Measurements from ENCODE around the gene HEYL.

The HEYL gene

DNA sequence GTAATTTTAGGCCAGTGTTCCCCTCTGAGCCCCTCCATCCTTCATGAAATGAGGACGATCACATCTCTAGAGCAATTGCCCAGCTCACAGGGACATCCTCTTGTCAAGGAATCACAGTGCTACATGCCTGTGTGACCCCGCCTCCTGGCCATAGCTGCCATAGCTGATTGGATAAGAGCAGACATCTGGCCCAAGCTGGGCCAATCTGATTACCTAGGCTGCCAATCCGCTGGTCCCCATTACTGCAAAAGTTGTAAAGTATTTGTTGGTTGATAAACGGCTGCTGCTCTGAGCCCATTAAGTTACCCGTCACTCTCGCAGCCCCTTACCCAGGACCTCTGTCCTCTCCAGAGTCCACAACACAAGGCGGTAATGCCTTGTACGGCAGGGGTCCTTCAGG is 24.1 kb upstream of the HEYL start:
- no peak for DNase-seq

DNA sequence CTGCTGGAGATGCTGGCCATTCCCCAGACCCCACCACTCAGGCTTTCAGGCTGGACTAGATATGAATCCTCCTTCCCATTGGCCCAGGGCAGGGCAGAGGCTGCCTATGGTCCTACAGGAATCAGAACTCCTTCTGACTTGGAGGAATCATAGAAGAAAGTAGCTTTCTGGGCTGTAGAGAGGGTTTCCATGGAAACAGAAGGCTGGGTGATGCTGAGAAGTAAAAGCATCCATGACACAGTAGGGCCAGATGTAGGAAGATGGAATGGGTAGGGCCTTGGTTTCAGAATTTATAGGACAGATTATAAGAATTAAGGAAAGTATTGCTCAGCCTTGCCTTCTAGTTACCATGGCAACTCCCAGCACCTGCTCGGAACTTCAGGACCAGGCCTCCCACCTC is 23.4 kb upstream of the HEYL start:
- no peak for DNase-seq

DNA sequence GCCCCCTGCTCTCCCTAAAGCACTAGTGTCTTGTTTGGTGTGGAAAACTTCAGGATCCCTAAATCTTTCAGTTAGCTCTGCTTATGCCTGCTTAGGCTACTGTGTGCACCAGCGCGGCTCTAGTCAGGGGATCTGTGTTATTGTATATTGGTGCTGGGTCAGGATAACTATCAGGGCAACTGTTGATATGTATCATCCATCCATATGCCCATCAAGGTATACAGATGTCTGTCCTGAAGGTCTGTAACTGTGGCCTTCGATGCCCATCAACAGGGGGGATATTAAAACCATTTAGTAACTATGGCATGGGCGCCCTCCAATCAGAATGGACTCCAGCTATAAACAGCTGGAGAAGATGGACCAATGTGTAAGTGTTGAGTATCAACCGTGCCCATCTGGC is 20.1 kb upstream of the HEYL start:
- no peak for DNase-seq

DNA sequence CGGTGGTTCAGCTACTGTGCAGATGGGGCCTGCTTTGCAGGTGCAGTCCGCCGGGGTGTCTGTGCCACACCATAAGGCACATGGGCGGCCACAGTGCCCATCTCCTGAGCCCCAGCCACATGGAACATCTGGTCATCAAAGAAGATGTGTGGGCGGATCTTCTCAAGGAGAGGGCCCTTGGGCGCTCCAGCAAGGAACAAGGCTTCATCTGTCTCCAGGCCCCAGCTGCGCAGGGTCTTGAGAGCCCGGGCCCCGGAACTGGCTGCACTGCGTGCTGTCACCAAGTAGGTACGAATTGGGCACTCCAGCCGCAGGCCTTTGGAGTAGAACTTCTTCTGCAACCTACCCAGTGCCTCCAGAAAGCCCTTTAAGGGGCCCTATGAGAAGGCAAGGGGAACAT is 19.7 kb upstream of the HEYL start:
- DNase-seq, result no peak

DNA sequence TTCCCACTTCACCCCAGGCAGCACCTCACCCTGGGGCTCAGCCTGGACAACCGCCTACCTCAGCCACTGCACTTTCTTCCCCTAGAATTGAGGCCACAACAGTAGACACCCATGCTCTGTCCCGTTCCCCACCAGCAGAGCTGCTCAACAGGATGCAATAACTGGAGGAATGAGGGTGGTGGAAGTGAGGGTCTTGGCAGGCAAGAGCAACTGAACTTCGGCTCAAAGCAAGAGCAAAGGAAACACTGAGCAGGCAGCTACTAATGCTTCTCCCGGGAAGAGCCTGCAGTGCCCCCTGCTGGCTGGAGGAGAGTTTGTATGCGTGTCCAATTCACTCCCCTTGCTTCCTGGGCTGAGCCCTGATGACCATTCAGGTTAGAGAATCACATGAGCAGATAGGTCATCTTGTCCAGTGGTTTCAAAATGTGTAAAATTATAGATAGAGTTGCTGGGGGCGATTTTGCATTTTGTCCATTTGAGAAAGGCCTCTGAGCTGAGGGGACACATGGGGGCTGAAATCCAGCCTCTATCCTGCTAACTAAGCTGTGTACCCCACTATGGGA is 18.6 kb upstream of the HEYL start:
- DNase-seq, result no peak

DNA sequence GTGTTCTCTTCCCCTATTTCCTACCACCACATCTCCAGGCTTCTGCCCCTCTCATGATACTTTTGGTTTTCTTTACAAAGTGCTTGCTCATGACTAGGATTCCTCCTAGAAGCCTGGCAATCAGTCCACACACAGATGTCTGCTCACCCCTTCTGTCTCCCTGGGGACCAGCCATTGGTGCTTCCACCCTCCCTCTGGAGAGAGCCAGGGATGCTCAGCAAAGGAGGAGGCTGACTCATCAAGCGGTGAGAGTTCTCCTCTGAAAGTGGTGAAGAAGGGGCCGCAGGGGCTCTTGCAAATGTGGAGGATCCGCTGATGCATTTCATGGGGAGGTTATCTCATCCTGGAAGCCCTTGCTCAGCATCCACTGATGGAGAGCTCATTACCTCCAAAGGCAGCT is 18.0 kb upstream of the HEYL start:
- DNase-seq, result peak; percentile 36

DNA sequence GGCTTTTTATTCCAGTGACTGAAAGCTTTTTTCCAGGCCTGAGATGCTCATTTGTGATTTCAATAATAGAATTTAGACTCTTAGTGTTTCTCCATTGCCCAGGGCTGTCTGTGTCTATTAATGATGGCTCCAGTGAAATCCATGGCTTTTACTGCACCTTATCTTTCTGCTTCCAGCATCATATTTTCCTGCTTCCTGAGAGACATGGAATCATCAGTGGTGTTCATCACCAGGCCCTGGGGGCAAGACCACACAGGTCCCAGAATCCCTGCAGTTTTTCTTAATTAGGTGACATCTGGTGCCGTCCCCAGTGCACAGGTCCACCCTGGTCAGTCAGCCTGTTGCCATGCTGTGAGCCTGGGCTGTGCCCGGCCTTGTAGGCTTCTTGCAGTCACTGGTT is 16.9 kb upstream of the HEYL start:
- DNase-seq, result no peak

DNA sequence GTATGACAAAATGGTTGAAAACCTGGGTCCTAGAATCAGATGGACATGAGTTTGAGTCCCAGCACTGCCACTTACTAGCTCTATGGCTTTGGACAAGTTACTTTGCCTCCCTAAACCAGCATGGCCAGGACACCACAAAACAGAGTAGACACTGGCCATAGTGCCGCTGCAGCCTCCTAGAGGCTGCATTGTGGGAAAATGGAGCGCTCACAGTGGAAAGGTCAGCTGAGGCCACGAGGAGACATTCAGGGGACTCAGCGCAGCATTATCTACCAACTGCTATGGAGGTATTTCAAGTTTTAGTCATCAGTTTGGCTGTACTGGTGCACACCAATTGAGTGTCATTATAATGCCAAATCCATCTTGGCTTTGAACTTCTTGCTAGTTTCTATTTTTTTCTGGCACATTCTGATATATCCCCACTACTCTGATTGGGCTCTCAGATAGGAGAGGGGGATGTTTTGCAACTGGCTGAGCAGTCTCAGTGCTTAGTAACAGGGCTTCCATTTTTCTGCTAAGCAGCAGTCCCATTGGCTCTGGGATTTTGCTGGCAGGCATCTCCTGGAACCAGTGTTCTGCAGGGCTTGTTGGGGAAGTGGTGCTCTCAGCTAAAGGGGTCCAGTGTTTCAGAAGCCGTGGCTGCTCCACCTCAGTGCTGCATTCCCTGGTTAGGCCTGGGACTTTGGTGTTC is 16.3 kb upstream of the HEYL start:
- DNase-seq, result no peak

DNA sequence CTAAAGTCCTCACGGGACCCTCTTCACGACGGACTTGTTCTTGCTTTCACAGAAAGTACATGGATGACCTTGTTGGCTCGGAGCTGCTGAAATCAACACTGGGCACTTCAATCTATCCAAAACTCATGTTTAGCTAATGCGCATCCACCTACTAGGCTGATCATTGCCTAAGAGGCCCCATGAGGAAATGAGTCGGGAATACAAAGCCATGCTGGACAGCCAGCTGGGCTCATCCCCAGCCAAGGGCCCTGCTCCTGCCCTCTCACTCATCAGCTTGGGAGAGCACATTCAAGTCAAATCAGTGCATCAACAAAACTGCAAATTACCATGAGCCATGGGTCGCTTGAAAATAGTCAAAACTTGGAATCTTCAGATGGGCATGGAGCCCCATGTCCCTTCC is 14.8 kb upstream of the HEYL start:
- DNase-seq, result no peak

DNA sequence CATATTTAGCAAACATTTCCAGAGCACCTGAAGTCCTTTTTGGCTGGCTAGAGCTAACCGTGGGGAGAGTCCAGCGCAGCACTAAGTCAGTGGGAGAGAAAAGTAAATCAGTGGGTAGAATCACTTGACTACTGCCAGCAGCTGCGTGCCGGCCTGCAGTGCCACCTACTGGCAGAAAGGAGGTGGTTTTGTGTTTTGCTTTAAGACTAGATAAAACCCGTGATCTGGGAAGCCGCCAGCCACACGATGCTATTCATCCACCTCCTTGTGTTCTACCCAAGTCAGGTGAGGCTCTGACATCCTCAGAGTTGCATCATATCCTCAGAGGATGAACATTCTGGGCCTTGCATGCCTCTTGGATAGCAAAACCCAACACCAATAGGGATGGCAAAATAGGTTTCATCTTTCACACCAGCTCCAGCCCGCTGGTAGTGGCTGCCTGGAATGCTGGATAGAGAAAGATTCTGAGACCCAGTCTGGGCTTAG is 14.1 kb upstream of the HEYL start:
- peak; percentile 44 for DNase-seq

DNA sequence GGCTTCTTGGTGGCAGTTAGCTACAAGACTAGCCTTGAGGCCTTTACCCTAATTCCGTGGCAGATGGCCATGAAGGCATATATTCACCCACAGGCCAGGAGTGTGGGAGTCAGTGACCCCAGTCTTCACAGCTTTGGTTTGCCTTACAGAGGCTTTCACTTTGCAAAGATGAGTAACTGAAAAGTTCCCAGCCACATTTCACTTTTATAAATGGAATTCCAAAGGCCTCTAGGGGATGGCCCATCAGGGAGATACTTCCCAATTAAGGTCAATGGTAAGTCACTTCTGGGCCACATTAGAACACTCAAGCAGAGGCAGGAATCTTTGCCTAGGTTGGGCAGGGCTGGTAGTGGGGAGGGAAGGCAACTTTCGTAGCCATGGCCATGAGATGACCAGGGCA is 13.1 kb upstream of the HEYL start:
- DNase-seq, result no peak

DNA sequence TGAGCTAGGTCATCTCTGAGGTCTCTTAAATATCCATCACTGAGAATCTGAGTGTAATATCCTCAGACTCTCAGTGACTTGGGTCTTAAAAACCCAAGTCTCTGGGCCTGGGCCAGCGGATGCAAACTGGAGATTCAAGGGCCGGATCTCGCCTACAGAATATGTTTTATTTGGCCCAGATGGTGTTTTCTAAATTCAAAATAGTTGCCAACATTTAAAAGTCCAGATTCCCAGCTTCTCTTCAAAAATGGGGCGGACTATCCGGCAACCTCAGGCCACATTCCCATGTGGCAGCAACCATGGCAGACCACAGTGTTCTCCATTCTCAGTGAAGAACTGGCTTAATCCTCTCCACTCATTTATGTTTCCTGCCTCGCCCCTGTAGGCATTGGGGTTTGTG is 12.7 kb upstream of the HEYL start:
- no peak for DNase-seq

DNA sequence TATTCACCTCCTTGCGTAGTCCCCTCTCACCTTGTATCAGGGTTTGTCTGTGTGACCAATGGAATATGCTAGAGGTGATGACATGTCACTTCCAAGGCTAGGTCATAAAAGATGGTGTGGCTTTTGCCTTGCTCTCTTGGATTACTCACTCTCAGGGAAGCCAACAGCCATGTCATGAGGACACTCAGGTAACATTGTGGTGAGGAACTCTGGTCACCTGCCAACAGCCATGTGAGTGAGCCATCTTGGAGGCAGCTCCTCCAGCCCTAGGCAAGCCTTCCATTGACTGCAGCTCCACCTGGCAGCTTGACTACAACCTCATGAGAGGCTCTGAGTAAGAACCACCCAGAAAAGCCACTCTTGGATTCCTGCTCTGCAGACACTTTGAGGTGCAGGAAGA is 11.0 kb upstream of the HEYL start:
- DNase-seq, result no peak

DNA sequence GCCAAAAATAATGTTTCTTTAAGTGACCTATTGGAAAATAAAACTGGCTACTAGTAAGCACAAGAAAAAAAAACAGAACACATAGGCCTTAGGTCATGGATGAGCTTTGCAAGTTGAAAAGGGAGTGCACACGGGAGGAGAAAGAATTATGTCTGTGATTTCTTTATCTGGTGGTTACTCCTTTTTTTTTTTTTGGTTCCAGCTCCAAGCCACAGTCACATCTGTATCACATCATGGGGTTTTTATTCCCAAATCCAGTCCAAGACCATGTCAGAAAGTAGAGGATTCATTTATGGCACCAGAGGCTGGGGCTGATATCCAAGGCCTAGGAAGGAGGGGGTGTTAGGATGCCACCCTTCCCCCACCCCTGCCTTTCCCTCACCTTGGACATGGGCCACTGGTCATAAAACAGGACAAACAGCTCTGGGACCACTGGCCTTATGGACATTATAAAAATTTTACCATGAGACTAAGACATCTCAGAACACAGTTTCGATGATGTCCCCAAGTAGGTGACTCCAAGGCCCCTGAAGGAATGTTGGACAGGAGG is 10.3 kb upstream of the HEYL start:
- no peak for DNase-seq

DNA sequence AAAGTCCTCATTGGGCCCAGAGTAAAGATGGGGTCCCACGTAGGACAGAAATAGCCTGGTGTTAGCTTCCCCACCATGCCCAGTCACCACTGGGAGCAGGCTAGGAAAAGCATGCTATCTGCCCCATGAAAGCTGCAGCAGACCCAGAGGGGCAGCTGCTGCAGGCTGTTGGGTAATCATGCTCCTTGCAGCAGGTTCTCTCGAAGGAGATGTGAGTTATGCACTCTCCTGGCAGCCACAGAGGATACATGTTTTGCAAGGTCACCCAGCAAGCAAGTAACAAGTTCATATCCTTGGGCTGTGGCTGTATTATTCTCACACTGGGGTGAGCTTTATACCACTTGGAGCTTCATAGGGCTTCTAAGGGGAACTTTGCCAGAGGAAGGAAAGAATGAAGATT is 9.1 kb upstream of the HEYL start:
- DNase-seq, result no peak

DNA sequence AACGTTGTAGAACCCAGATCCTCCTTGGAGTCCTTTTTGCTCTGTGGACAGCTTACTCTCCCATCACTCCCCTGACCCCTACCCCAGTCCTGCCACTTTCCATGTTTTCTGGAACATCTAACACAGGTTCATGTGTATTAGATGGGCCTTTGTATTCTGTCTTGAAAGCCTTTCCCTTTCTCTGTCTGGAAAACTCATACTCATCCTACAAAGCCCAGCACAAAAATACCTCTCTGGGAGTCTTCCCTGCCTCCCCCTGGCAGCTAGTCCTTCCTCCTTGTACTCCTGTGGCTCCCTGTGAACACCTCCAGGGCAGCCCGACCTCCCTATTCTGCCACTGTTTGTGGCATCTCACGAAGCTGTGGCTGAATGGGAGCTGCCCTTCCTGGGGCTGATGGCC is 7.8 kb upstream of the HEYL start:
- no peak for DNase-seq

DNA sequence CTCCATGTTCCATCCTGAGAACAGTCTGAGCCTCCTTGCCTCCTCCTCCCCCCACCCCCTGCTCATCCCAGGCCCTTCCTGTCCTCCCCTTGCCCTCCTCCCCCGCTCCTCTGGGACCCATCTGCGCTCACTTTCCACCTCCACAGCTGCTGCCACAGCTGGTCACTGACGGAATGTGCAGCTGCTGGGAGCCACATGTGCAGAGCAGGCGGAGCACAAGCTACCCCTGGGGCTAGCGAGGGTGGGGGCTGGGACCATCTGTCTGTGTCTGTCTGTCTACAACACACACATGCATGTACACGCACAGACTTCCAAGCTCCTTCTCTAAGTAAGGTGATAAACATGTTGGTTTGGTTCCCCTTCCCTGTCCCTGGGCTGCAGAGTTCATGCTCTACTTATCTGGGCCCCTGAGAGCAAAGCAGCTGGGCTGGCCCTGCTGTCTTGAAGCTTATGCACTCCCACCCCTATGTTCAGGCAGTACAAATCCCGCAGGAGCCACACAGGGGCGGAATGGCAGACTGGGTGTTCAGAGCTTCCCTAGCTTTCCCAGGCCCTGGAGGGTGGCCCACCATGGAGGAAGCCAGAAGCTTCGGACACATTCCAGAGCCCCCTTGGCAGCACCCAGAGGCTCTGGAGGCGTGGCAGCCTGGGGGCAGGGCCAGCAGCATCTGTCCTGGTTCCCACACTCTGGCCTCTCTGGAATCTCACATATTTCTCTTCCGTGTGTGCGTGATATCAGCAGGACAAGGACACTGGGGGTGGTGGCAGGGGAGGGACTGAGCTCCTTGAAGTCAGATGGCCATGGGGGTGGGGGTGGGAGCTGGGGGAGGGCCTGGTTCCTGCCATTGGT is 7.0 kb upstream of the HEYL start:
- DNase-seq, result peak; percentile 27

DNA sequence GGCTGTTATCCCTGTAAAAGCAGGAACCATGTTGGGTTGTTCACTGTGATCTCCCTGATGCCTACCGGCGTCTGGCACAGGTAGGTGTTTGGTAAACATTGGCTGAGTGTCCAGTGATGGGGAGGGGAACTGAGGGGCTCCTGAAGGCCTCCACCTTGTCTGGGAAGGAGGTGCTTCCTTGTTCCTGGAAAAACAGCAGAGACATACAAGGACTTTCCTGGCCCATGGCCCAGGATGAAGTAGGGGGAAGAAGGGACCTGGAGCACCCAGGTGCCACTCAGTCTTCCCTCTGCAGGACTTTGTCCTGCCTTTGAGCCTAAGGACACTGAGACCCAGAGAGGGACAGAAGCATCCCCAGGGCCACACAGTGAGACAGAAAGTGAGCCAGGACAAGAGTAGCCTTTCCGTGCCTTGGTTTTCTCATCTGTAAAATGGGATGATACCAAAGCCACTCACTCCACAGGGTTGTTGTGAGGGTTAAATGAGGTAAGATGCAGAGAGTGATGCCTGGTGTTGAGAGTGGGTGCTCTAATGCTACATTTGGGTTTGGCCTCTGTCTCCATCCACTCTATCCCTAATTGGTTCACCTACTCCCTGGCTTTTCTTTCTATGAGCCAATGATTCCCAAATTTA is 6.1 kb upstream of the HEYL start:
- no peak for DNase-seq

DNA sequence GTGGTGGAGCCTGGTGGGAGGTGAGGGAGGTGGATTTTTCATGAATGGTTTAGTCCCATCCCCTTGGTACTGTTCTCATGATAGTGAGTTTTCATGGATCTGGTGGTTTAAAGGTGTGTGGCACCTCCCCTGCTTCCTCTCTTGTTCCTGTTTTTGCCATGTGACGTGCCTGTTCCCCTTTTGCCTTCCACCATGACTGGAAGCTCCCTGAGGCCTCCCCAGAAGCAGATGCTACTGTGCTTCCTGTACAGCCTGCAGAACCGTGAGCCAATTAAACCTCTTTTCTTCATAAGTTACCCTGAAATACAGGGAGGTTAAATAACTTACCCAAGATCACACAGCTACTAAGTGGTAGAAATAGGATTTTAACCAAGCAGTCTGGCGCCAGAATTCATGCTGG is 4.3 kb upstream of the HEYL start:
- DNase-seq, result no peak

DNA sequence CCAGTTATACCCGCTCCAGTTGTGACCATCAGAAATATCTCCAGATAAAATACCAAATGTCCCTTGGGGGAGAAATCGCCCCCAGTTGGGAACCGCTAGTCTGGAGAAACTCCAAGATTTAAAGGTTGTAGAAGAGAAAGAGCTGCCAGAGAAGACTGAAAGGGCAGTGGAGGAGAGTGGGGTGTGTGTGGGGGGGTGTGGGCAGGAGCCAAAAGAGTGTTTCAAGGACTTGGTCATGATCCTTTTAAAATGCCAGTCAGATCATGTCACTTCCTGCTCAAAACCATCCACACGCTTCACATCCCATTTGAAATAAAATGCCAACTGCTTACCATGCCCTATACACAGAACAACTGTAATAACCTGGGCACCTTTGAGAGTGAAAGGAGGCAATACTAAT is 3.4 kb upstream of the HEYL start:
- no peak for DNase-seq

DNA sequence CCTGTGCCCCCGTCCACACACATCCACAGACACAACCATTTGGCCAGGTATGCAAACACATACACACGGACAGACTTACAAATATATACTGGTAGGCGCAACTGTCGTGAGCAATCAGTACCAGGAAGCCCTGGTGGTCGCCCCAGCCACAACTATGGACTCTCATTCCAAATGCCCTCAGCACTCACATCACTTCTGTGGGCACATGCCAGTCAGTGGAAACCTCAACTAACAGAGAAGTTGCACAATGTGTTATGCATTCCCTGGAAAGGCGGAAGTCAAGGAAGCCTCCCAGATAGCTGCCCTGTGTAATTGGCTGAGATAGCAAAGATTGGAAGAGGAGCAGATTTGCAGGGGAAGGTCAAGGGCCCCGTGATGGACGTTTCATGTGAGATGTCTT is 1.4 kb upstream of the HEYL start:
- no peak for DNase-seq

DNA sequence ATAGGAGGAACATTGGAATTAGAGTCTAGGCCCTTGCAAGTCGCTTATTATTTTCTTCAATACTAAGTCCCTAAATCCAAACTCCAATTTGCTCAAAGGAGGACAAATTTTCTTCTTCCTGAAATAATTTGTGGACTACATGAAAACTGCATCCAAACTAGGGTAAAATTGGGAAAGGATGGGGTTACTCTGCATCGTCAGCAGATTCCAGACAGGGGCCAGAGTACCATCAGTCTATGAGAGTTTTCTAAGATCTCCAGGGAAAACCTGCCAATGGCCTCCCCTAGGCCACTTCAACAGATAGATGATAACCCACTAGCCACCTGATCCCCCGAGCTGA is 508 bp downstream of the HEYL start:
- DNase-seq, result no peak

DNA sequence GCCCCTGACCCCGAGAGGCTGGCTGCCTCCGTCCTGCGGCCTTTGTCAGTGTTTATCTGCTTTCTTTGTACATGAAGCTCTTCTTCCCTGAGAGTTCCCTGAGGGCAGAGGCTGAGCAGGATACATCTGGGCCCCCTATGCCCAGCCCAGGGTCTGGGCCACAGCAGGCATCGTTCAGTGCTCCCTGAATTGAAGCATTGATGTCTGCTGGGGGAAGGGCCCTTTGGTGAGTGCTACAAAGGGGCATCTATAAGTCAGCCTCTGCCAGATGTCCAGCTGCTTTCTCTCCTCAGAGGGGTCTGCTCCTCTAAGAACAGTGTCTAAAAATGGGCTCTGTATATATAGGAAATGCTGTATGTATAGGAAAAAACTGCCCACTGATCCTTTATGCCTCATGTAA is 2.1 kb downstream of the HEYL start:
- no peak for DNase-seq

DNA sequence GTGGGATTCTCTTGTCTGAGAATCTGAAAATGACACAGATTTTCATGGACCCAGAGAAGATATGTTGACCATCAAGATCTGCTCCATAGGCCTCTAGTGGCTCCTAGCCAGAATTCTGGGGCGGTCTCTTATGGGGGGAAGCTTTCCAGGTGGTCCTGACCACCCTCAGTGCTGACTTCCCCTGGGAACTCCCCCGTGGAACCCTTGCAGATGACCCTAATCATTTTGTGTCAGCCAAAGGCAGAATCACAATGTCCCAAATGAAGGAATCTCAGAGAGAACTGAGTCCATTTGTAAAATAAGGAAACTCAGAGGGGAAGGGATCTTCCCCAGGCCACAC is 3.6 kb downstream of the HEYL start:
- no peak for DNase-seq

Measured in NCI-H2171 (cell line).